Ramos (cell line): ENCODE results near the gene EYA4.

Source experiments
- in situ Hi-C: fragments of 300-500 bp; cut with MboI; formaldehyde crosslinking; loops from one replicate; pipeline ENCODE4 v1.14.3; 2022; ENCODE audit warnings: low sequenced_read_pairs; ENCODE audit not compliant: unreplicated experiment

EYA4 gene

DNA sequence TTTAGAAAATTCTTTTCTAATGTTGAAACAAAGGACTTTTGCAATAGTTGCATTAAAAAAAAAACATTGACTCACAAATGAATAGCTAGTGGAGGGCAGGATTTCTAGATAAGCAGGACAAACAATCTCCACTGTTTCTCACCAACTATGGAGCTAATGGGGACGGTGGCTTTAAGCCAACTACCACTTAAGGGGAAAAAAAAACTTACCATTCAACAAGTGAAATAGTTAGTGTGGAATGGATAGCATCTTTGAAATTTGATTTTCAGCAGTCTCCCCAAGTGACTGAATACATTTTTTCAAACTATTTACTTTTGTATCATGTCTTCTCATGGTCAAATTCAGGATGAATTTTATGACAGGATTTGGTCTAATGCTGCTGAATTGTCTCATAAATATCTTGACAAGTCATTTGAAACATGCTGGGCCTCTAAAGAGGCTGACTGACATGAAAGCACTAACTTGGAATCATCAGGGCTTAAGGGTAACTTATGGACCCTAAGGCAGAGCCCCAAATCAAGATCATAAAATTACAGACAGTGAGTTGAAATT, 100.5 kb downstream of the EYA4 start:
- in situ Hi-C loops, result no loop called here

- in situ Hi-C loops, result no loop called here
These were observed 102.1 kb downstream of the EYA4 start for GRCh38 chr6:133343220-133343619.

DNA sequence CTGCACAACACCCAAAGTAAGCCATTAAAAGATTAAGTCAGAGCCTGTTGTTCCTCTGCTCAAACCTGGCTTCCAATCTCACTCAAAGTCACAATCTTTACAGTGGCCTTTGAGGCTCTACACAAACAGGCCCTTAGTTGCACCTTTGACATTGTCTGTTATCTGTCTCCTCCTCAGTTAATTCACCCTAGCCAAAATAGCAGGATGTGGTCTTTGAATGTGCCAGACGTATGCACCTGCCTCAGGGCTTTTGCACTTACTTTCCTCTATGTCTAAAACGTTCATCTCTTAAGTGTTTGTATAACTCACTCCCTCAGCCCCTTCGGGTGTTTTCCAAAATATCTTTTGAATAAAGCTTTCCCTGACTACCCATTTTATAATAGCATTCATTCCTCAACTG, 107.7 kb downstream of the EYA4 start:
- in situ Hi-C loops, result no loop called here

DNA sequence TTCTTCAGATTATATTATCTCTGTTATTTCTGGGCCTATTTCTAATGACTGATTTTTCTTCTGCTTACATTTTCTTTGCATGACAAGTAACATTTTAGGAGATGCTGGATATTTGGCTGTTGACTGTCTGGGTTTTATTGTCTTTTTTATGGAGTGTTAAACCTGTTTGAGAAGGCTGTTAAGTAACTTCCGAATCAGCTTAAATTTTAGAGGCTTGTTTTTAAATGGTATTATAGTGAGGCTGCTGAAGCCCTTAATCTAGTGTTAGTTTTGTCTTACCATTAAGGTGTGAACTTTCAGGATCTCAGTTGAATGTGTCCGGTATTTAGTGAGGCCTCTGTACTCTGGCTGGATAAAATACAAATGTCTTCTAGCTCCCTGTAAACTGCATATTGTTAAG, 109.8 kb downstream of the EYA4 start:
- in situ Hi-C loops, result no loop called here

DNA sequence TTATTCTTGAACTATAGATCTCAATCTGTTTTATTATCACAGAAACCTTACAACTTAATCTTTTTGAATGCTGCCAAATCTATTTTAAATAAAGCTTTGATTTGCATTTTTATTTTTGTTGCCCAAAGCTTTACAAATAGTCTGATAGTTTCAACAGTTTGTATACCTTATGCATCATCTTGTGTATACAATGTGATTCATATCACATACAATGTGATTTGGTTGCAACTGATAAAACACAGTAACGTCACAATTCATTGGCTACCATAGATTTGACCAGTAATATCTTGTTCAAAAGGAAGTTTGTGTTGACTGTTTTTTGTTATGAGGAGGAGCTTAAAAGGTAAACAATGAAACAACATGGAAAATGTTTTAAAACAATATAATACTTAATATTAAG, 110.9 kb downstream of the EYA4 start:
- in situ Hi-C loops, result no loop called here

DNA sequence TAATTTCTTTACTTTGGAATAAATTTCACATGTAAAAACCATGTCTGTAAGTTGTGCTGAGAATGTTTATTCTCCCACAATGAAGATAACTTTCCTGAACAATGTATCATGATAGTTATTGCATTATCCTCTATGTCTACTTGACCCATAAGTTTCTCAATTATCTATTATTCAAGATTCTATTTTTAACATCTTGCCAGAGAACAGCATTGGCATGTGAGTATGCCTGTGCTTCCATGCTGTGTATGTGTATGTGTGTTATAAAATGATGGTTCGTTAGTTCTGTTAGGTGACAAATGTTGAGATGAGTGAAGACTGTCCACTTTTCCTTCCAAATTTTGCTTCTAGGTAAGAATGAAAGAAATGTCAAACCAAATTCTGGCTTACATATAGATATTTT, 111.9 kb downstream of the EYA4 start:
- in situ Hi-C loops, result no loop called here

DNA sequence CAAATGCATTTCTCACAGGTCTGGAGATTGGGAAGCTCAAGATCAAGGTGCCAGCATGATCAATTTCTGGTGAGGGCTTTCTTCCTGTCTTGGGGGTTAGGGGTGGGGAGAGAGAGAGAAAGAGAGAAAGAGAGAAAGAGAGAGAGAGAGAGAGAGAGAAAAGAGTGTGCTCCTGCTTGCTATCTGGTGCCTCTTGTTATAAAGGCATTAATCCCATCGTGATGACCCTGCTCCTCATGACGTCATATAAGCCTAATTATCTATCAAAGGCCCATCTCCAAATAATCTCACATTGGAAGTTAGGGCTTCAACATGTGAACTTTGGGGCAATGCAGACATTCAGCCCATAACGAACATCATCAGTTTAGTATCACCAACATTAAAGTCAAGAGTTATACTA, 114.8 kb downstream of the EYA4 start:
- in situ Hi-C loops, result no loop called here

DNA sequence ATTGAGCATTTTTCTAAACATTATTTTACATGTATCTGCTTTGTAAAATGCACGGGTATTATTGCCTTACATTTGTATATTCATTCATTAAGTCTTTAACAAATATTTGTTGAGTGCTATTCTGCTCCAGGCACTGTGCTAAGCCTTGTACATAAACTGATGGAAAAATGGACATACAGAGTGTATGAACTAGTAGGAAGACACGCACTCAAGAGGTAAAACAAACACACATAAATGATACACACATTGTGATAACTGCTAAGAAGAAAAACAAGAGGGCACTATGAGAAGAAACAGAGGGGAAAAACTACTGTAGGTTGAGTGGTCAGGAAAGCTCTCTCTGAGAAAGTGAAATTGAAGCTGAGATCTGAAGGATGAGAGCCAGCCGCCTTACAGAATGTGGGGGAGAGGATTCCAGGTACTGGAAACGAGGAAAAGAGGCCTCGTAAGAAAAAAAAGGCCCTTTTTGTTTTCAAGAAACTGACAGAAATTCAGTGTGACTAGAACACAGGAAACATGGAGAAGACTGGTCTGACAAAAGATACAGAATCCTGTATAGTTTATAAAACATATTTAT, 117.5 kb downstream of the EYA4 start:
- in situ Hi-C loops, result no loop called here

DNA sequence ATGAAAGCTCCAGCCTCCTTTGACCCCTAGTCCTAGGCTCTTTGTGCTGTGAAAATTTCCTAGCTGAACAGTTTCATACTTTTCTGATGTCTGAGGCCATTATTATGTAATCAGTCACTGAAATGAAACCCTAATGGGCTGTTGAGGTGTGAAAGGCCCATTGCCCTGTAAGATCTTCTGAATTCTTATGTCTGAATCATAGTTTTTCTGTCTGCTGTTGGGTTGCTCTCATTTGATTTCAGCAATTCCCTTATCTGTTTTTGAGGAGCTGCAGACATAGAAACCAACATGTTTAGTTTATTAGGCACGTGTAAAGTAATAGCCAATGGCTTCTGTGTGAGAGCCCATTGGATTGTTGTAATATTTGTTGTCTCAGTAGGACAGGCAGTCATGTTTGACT, 118.1 kb downstream of the EYA4 start:
- in situ Hi-C loops, result no loop called here

DNA sequence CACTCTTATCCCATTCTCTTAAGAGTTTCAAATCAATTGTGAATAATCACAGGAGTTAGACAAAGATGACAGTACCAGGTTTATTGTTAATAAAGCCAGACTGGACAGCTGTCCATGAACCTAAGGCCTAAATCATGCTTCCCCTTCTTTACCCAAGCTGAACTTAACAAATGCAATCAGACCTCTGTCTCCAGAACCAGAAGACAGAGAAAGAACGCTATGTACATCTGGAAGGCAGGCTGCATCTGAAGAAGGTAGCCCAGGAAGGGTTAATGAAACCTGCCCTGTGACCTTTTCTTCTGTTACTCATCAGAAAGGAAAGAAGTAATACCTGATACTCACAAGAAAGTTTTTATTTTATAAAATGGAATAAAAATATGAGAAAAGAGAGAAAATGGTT, 118.6 kb downstream of the EYA4 start:
- in situ Hi-C loops, result no loop called here

DNA sequence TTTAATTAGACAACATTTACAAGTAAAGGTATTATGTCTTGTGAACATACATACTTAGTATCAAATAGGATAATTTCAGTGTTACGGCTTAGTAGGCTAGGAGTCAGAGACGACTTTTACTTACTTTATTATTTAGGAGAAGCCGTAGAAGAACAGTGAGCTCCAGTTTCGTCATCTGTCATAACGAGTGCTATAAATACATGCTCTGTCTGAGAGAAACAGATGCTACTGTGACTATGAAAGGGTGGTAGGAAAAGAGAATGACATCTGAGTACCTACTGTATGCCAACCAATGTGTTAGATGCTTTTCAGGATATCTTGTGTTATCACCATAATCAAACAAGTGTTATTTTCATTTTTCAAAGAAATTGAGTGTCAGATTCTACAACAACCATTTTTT, 119.0 kb downstream of the EYA4 start:
- in situ Hi-C loops, result no loop called here

- in situ Hi-C loops, result no loop called here
These were observed 121.7 kb downstream of the EYA4 start for GRCh38 chr6:133362813-133363212.

GRCh38 chr6:133368664-133369063, 127.5 kb downstream of the EYA4 start:
- in situ Hi-C loops, result no loop called here

DNA sequence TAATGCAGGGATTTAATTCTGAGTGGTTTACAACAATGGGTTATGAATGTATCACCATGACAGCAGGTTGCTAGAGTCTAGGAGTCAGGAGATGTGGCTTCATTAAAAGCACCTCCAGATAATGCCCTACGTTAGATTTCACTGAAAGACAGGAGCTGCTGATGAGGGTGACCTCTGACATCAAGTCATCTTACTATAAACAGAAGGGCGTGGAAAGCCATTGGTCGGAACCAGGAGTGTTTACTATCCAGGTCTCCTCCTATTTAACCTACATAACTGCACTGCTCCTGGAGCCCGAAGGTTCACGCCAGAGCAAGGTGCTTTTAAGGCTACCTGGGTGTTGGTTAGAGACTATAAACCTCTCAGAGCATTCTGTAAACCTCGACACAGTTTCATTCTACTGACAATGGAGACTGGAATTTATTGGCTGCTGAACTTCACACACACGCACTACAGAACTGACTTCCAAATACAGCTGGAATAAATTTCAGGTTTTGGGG, 128.7 kb downstream of the EYA4 start:
- in situ Hi-C loops, result no loop called here

- in situ Hi-C loops, result no loop called here
These were observed 135.6 kb downstream of the EYA4 start for GRCh38 chr6:133376743-133377142.

GRCh38 chr6:133377219-133377618, 136.1 kb downstream of the EYA4 start:
- in situ Hi-C loops, result no loop called here

DNA sequence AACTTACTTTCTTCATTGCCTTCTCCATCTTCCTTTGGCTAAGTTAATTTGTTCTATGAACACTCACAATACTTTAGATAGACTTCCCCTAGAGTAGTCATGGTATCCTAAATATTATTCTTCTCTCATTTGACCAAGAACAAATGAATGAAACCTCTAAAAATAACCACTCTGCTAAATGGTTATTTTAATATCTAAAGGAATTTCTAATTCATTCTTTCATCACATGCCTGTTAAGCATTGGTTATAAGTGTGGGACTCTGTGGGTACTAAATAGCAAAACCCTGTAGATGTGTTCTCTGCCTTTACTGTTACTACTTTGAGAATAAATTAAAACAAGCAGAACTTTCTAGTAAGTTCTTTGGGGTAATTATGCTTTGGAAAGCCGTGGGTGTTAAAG, 138.9 kb downstream of the EYA4 start:
- in situ Hi-C loops, result no loop called here

DNA sequence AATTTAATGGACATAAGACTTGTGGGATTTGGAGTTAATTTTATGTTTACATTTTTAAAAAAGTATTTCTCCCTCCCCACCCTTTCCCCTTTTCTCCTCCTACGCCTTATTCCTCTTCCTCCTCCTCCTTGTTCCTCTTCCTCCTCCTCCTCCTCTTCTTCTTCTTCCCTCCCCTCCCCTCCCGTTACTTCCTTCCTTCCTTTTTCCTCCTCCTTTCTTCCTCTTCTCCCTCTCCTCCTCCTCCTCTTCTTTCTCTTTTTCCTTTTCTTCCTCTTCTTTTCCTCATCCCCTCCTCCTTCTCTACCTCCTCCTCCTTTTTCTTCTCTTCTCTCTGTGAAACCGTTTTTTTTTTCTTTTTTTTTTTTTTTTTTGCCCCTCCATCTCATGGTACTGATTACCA, 139.6 kb downstream of the EYA4 start:
- in situ Hi-C loops, result no loop called here

GRCh38 chr6:133388731-133389130, 147.6 kb downstream of the EYA4 start:
- in situ Hi-C loops, result no loop called here

DNA sequence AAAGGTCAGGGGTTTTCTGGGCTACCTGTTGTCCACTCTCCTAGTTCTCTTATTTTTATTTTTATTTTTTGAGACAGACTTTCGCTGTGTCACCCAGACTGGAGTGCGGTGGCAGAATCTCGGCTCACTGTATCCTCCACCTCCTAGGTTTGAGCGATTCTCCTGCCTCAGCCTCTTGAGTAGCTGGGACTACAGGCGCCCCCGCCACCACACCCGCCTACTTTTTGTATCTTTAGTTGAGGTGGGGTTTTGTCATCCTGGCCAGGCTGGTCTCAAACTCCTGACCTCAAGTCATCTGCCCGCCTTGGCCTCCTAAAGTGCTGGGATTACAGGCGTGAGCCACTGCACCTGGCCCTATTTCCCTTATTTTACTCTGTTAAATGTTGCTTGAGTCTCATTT, 149.0 kb downstream of the EYA4 start:
- in situ Hi-C loops, result no loop called here

- in situ Hi-C loops, result no loop called here
These were observed 150.9 kb downstream of the EYA4 start for GRCh38 chr6:133392015-133392414.

- in situ Hi-C loops, result no loop called here
These were observed 151.5 kb downstream of the EYA4 start for GRCh38 chr6:133392641-133393040.
